ENCODE measurements around the gene ADAM10. TPM values are rescaled to one million over a fixed set of nuclear protein-coding genes. Genes with fewer than 3 reads are reported as not detected.
"Not testable (repeated sequence)": the region's sequence is repeated elsewhere in the genome, so short reads cannot be mapped to it uniquely, and the experiment has no call there.

ADAM10 gene
- total RNA-seq, 1 donor from 2014 or later: 48.1 TPM

DNA sequence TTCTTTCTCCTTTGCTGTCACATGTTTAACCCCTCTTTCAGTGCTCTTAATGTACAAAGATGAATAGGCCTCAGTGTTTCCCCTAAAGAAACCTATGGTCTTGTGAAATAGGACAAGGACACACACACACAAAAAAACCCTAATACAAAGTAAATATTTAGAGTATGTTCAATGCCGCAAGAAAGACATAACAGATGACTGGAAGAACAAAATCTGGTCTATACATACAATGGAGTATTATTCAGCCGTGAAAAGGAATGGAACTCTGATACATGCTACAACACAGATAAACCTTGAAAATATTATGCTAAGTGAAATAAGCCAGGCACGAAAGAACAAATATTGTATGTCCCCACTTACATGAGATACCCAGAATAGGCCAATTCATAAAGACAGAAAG is 123.1 kb downstream of the ADAM10 start:
- no peaks in the 10 kb centered on the region for H3K27me3 ChIP-seq
- H3K4me3 ChIP-seq: no peak overlapping the region

GRCh38 chr15:58622877-58623276 is 126.6 kb downstream of the ADAM10 start:
- H3K36me3 ChIP-seq: no peaks in the 10 kb centered on the region
- intact Hi-C loops (cut with DNase I): no loop called here

More for the DNA sequence above, 123.1 kb downstream of the ADAM10 start:
- peaks cover 20% of the 10 kb centered on the region for H3K4me1 ChIP-seq
- no peaks in the 10 kb centered on the region for H3K9me3 ChIP-seq
- intact Hi-C loops (cut with DNase I): no loop called here
- TF ChIP-seq POLR2AphosphoS5 (IDR thresholded peaks at IDR 0.05; ENCODE audit: insufficient read depth in 1 of 2, low read depth in 1 of 2) (no peak), POLR2A (IDR thresholded peaks at IDR 0.05) (no peak), CTCF (IDR thresholded peaks at IDR 0.05) (no peak)
- H3K27ac ChIP-seq: no peak overlapping the region
- DNase-seq (ENCODE audit: extremely low spot score in 2 of 2): no peak
- H3K36me3 ChIP-seq: no peaks in the 10 kb centered on the region

DNA sequence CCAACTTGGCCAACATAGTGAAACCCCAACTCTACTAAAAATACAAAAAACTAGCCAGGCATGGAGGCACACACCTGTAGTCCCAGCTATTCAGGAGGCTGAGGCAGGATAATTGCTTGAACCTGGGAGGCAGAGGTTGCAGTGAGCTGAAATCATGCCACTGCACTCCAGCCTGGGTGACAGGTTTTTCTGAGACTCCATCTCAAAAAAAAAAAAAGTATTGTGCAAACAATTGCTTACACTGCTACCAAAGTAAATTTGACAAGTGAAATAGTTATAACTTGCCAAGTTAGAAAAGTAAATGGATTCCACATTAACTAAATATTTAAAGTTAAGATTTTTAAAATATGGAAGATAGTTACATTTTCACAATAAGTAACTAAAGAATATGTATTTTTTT is 129.2 kb downstream of the ADAM10 start:
- DNase-seq (ENCODE audit: extremely low spot score in 2 of 2); H3K27ac ChIP-seq; intact Hi-C loops (cut with DNase I): not testable (repeated sequence)

More at GRCh38 chr15:58622877-58623276, 126.6 kb downstream of the ADAM10 start:
- no peak for DNase-seq (ENCODE audit: extremely low spot score in 2 of 2)
- TF ChIP-seq POLR2A (IDR thresholded peaks at IDR 0.05) (no peak), POLR2AphosphoS5 (IDR thresholded peaks at IDR 0.05; ENCODE audit: insufficient read depth in 1 of 2, low read depth in 1 of 2) (no peak), CTCF (IDR thresholded peaks at IDR 0.05) (no peak)
- Histone ChIP-seq H3K27ac (no peak overlapping the region), H3K27me3 (no peaks in the 10 kb centered on the region), H3K4me3 (no peak overlapping the region), H3K9me3 (no peaks in the 10 kb centered on the region), H3K4me1 (peaks cover 8% of the 10 kb centered on the region)

GRCh38 chr15:58616171-58616570 is 133.3 kb downstream of the ADAM10 start:
- Histone ChIP-seq H3K36me3 (peaks cover 0 to 10% of the 10 kb centered on the region in 2 donors), H3K27me3 (no peaks in the 10 kb centered on the region), H3K27ac (no peak overlapping the region), H3K4me1 (no peaks in the 10 kb centered on the region), H3K9me3 (peaks cover 4% of the 10 kb centered on the region), H3K4me3 (no peak overlapping the region)
- no peak for TF ChIP-seq POLR2AphosphoS5 (IDR thresholded peaks at IDR 0.05; ENCODE audit: insufficient read depth in 1 of 2, low read depth in 1 of 2)
- TF ChIP-seq CTCF (IDR thresholded peaks at IDR 0.05): no peak
- TF ChIP-seq POLR2A (IDR thresholded peaks at IDR 0.05): no peak
- DNase-seq (ENCODE audit: extremely low spot score in 2 of 2): no peak
- intact Hi-C loops (cut with DNase I): no loop called here

More for the DNA sequence above, 129.2 kb downstream of the ADAM10 start:
- not testable (repeated sequence) for H3K36me3 ChIP-seq, H3K4me3 ChIP-seq, H3K9me3 ChIP-seq, H3K27me3 ChIP-seq, H3K4me1 ChIP-seq

- intact Hi-C loops (cut with DNase I): no loop called here
- Histone ChIP-seq H3K36me3 (peaks cover 0 to 10% of the 10 kb centered on the region in 2 donors), H3K4me1 (no peaks in the 10 kb centered on the region), H3K27me3 (no peaks in the 10 kb centered on the region), H3K4me3 (no peak overlapping the region), H3K9me3 (peaks cover 4% of the 10 kb centered on the region), H3K27ac (no peak overlapping the region)
- no peak for TF ChIP-seq POLR2A (IDR thresholded peaks at IDR 0.05)
- TF ChIP-seq POLR2AphosphoS5 (IDR thresholded peaks at IDR 0.05; ENCODE audit: insufficient read depth in 1 of 2, low read depth in 1 of 2): no peak
- TF ChIP-seq CTCF (IDR thresholded peaks at IDR 0.05): no peak
- DNase-seq (ENCODE audit: extremely low spot score in 2 of 2): no peak
These were observed 137.5 kb downstream of the ADAM10 start for GRCh38 chr15:58611731-58612676.
